ENCODE data around the gene LRRC46. TPM values are rescaled to one million over a fixed set of nuclear protein-coding genes. Genes with fewer than 3 reads are reported as not detected.

Gene LRRC46
- total RNA-seq, 3 donors from 2014 or later (not counting 1 experiment from before 2014, with no cell fraction given), result 1.7 to 3.1 (median 2.7) TPM

DNA sequence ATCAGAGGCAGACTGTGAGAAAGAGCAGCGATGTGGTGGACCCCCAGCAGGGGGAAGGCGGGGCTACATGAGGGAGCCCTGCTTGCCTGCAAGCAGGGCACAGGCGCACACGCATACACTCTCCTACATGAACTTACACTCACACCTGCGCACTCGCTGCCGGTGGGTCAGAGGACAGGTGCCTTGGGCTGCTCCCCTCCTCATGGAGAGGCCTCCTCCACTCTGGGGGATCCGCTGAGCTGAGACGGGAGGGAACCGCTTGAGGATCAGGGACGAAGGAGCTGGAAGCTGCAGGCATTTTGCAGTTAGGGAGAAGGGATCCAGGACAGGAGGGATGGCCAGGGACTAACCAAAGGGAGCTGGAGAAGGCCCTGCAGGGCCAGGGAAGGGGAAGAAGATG lies 24.0 kb upstream of the LRRC46 start:
- WGBS (ENCODE audit: insufficient coverage), result 99% methylated on average over 10 of the region's 11 CpGs
- peaks cover 45% of the 10 kb centered on the region for H3K36me3 ChIP-seq (ENCODE audit: control insufficient read depth, insufficient read depth, low read length)

DNA sequence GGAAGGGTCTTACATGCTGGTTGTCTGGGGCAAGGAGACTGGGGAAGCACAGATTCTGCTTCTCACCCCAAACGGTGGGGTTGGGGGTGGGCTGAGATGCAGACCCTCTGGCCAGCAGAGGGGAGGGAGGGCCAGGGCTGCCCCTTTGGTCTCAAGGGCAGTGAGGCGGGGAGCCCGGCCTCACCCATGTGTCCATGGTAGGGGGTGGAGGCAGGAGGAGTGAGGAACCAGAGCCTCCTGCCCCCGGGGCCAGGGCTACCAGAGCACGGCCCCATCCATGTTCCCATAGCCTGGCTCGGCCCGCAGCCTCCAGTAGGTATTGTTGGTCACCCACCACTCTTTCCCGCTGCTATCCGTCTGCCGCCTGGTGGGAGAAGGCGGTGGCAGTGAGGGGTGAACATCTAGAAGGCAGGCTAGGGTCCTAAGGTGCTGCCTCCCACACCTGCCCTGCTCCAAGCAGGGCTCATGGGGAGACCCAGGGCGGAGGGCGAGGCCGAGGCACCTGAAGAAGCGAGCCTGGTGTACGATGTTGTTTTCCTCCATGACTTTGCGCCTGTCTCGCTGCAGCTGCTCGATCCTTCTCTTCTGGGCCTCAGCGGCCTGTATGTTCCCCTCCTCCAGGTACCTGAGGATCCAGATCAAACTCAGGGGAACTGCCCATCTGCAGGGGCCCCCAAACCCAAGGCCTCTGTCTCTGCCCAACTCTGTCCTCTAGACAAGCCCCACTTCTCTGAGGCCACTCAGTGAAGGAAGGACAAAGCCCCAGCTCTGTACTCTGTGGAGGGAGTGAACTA lies 23.2 kb upstream of the LRRC46 start:
- H3K27me3 ChIP-seq (ENCODE audit: control insufficient read depth, insufficient read depth, low read length), result no peaks in the 10 kb centered on the region
- DNase-seq (no peak), ATAC-seq (no peak)
- Mint-ChIP-seq H3K9me3 (no peaks in the 10 kb centered on the region), H3K27ac (peak overlapping the region; percentile 45 to 93), H3K4me1 (peaks cover 29 to 34% of the 10 kb centered on the region in 2 donors), H3K4me3 (no peak overlapping the region), H3K27me3 (ENCODE audit: low read depth in 2 of 2) (no peaks in the 10 kb centered on the region), H3K36me3 (peaks cover 24% of the 10 kb centered on the region)
- peaks cover 53% of the 10 kb centered on the region for H3K36me3 ChIP-seq (ENCODE audit: control insufficient read depth, insufficient read depth, low read length)
- no peak overlapping the region for H3K27ac ChIP-seq (ENCODE audit: low read length)
- H3K4me3 ChIP-seq (ENCODE audit: low read length), result no peak overlapping the region
- H3K4me1 ChIP-seq (ENCODE audit: control insufficient read depth, insufficient read depth, low read length), result peaks cover 11% of the 10 kb centered on the region
- TF ChIP-seq, protein P1, sequence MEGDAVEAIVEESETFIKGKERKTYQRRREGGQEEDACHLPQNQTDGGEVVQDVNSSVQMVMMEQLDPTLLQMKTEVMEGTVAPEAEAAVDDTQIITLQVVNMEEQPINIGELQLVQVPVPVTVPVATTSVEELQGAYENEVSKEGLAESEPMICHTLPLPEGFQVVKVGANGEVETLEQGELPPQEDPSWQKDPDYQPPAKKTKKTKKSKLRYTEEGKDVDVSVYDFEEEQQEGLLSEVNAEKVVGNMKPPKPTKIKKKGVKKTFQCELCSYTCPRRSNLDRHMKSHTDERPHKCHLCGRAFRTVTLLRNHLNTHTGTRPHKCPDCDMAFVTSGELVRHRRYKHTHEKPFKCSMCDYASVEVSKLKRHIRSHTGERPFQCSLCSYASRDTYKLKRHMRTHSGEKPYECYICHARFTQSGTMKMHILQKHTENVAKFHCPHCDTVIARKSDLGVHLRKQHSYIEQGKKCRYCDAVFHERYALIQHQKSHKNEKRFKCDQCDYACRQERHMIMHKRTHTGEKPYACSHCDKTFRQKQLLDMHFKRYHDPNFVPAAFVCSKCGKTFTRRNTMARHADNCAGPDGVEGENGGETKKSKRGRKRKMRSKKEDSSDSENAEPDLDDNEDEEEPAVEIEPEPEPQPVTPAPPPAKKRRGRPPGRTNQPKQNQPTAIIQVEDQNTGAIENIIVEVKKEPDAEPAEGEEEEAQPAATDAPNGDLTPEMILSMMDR (IDR thresholded peaks at IDR 0.05), result no peak
- WGBS (ENCODE audit: insufficient coverage), result 97% methylated on average over 20 of the region's 20 CpGs
- no peaks in the 10 kb centered on the region for H3K9me3 ChIP-seq (ENCODE audit: control insufficient read depth, insufficient read depth, low read length)
- intact Hi-C loops (cut with micrococcal nuclease), result no loop called here

More for the DNA sequence above, 24.0 kb upstream of the LRRC46 start:
- Histone ChIP-seq H3K4me3 (ENCODE audit: low read length) (no peak overlapping the region), H3K27me3 (ENCODE audit: control insufficient read depth, insufficient read depth, low read length) (no peaks in the 10 kb centered on the region), H3K27ac (ENCODE audit: low read length) (no peak overlapping the region), H3K9me3 (ENCODE audit: control insufficient read depth, insufficient read depth, low read length) (no peaks in the 10 kb centered on the region), H3K4me1 (ENCODE audit: control insufficient read depth, insufficient read depth, low read length) (peaks cover 11% of the 10 kb centered on the region)
- no peaks in the 10 kb centered on the region for H3K9me3 Mint-ChIP-seq
- peaks cover 20% of the 10 kb centered on the region for H3K36me3 Mint-ChIP-seq
- no peak for ATAC-seq
- H3K4me3 Mint-ChIP-seq, result no peak overlapping the region
- H3K27ac Mint-ChIP-seq, result peak overlapping the region; percentile 45 to 93
- no peak for DNase-seq
- no peaks in the 10 kb centered on the region for H3K27me3 Mint-ChIP-seq (ENCODE audit: low read depth in 2 of 2)
- intact Hi-C loops (cut with micrococcal nuclease), result no loop called here
- TF ChIP-seq, protein P1 (IDR thresholded peaks at IDR 0.05), result no peak
- H3K4me1 Mint-ChIP-seq, result peaks cover 22 to 27% of the 10 kb centered on the region in 2 donors

DNA sequence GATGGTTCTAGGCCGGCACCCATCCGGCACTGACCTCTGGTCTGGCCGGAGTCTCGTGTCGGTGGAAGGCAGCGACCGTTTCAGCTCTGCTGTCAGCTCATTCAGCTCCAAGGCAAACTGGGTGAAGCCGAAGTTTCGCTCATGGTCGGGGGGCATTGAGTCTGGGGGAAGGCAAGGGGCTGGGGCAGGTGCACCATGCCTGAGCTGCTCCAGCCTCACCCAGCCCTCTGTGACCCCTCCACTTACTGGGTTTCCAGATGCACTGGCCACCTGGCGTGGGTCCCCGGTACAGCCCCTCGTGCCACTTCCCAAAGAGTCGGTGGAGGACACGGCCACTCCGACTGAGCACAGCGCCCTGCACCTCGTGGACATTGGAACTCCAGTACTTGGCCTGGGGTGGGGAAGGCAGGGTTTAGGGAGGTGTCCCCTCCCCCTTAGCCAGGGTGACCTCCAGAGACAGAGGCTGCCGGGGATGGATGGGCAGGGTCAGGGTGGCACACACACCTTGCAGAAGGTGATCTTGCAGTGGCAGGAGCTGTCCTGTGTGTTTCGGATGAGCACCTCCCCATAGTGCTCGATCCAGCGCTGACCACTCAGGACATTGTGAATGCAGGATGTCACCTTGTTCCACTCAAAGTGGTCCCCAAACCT lies 22.5 kb upstream of the LRRC46 start:
- Histone ChIP-seq H3K9me3 (ENCODE audit: control insufficient read depth, insufficient read depth, low read length) (no peaks in the 10 kb centered on the region), H3K27ac (ENCODE audit: low read length) (no peak overlapping the region), H3K4me1 (ENCODE audit: control insufficient read depth, insufficient read depth, low read length) (peaks cover 11% of the 10 kb centered on the region), H3K36me3 (ENCODE audit: control insufficient read depth, insufficient read depth, low read length) (peaks cover 57% of the 10 kb centered on the region), H3K4me3 (ENCODE audit: low read length) (no peak overlapping the region), H3K27me3 (ENCODE audit: control insufficient read depth, insufficient read depth, low read length) (no peaks in the 10 kb centered on the region)
- intact Hi-C loops (cut with micrococcal nuclease), result no loop called here
- DNase-seq (no peak), ATAC-seq (no peak)
- Mint-ChIP-seq H3K9me3 (no peaks in the 10 kb centered on the region), H3K36me3 (peaks cover 24% of the 10 kb centered on the region), H3K4me1 (peaks cover 29 to 34% of the 10 kb centered on the region in 2 donors), H3K27ac (peak overlapping the region in 1 of 2 donors; percentile 93), H3K4me3 (no peak overlapping the region), H3K27me3 (ENCODE audit: low read depth in 2 of 2) (no peaks in the 10 kb centered on the region)
- WGBS (ENCODE audit: insufficient coverage), result 96% methylated on average over 22 of the region's 22 CpGs
- TF ChIP-seq, protein P1 (IDR thresholded peaks at IDR 0.05), result no peak

Data from natural killer cell (primary cell).